Neural cell (in vitro differentiated cells): ENCODE measurements around the gene COL25A1. TPM values are rescaled to one million over a fixed set of nuclear protein-coding genes. Genes with fewer than 3 reads are reported as not detected.

Source experiments
- H2AFZ ChIP-seq: fragments of 200-600, 300-800 bp; sonication (generic), shearing (Covaris generic); 2 replicates; pipeline ENCODE4 v1.6.0; 2014; ENCODE audit warnings: low read depth, mild to moderate bottlenecking, antibody characterized with exemption, low read length, moderate library complexity
- H3F3A ChIP-seq: fragments of 200-600 bp; shearing (Covaris generic); 2 replicates; pipeline ENCODE4 v1.6.1; 2016; ENCODE audit warnings: mild to moderate bottlenecking, moderate library complexity, mixed read lengths, antibody characterized with exemption, low read length; ENCODE audit not compliant: insufficient read depth, poor library complexity, severe bottlenecking
- H3K27ac ChIP-seq: fragments of 200-600, 300-800 bp; sonication (generic), shearing (Covaris generic); 2 replicates; pipeline ENCODE4 v1.5.1; 2014; ENCODE audit warnings: mild to moderate bottlenecking, low read length, moderate library complexity
- H3K27me3 ChIP-seq: fragments of 300-800, 200-600 bp; sonication (generic), shearing (Covaris generic); 2 replicates; pipeline ENCODE4 v1.6.0; 2014; ENCODE audit warnings: mild to moderate bottlenecking, low read depth, low read length, moderate library complexity; ENCODE audit not compliant: insufficient read depth
- H3K36me3 ChIP-seq: fragments of 300-800, 200-600 bp; sonication (generic), shearing (Covaris generic); 2 replicates; pipeline ENCODE4 v1.5.1; 2014; ENCODE audit warnings: mild to moderate bottlenecking, antibody characterized with exemption, low read length, moderate library complexity; ENCODE audit not compliant: insufficient read depth
- H3K4me2 ChIP-seq: fragments of 300-800, 200-600 bp; sonication (generic), shearing (Covaris generic); 2 replicates; pipeline ENCODE4 v1.6.0; 2014; ENCODE audit warnings: mild to moderate bottlenecking, low read length
- H3K4me3 ChIP-seq: fragments of 300-800, 200-600 bp; sonication (generic), shearing (Covaris generic); 2 replicates; pipeline ENCODE4 v1.5.1; 2014; ENCODE audit warnings: mild to moderate bottlenecking, low read length, moderate library complexity
- H3K79me2 ChIP-seq: fragments of 200-600 bp; shearing (Covaris generic); replicated peaks from 2 replicates; pipeline ENCODE4 v1.6.0; 2014; ENCODE audit warnings: mild to moderate bottlenecking, low read length, moderate library complexity; ENCODE audit not compliant: insufficient read depth
- H3K9ac ChIP-seq: fragments of 300-800, 200-600 bp; sonication (generic), shearing (Covaris generic); 2 replicates; pipeline ENCODE4 v1.6.1; 2016; ENCODE audit warnings: mild to moderate bottlenecking, low read length, mixed read lengths
- H3K9me2 ChIP-seq: fragments of 200-600 bp; shearing (Covaris generic); 2 replicates; pipeline ENCODE4 v1.6.1; 2016; ENCODE audit warnings: mild to moderate bottlenecking, low read length, mixed read lengths; ENCODE audit not compliant: insufficient read depth
- H3K9me3 ChIP-seq: fragments of 200-600, 300-800 bp; sonication (generic), shearing (Covaris generic); 2 replicates; pipeline ENCODE4 v1.6.1; 2016; ENCODE audit warnings: mild to moderate bottlenecking, mixed run types, low read length, moderate library complexity, mixed read lengths
- H4K20me1 ChIP-seq: fragments of 200-600 bp; shearing (Covaris generic); 2 replicates; pipeline ENCODE4 v1.6.1; 2016; ENCODE audit warnings: mild to moderate bottlenecking, mixed run types; ENCODE audit not compliant: insufficient read depth
- CTCF ChIP-seq: fragments of 450-650 bp; IDR thresholded peaks from 2 replicates; pipeline ENCODE4 v1.5.1; 2014; ENCODE audit warnings: antibody characterized with exemption, mild to moderate bottlenecking, moderate library complexity; ENCODE audit not compliant: poor library complexity, severe bottlenecking
- EP300 ChIP-seq: fragments of 450-650 bp; conservative IDR thresholded peaks from 2 replicates; pipeline ENCODE4 v1.6.1; 2014; ENCODE audit warnings: antibody characterized with exemption, mild to moderate bottlenecking, moderate library complexity; ENCODE audit not compliant: poor library complexity, severe bottlenecking
- EZH2 ChIP-seq: fragments of 200-600, 300-800 bp; shearing (Covaris generic), sonication (generic); IDR thresholded peaks from 2 replicates; pipeline ENCODE4 v1.6.1; 2014; ENCODE audit warnings: antibody characterized with exemption, low read length, borderline replicate concordance, mild to moderate bottlenecking; ENCODE audit not compliant: insufficient read depth, poor library complexity, severe bottlenecking
- MXI1 ChIP-seq: fragments of 450-650 bp; conservative IDR thresholded peaks from 2 replicates; pipeline ENCODE4 v1.6.1; 2014; ENCODE audit warnings: antibody characterized with exemption, mild to moderate bottlenecking; ENCODE audit not compliant: poor library complexity, severe bottlenecking
- POLR2AphosphoS5 ChIP-seq: IDR thresholded peaks from 2 replicates; pipeline ENCODE4 v1.6.1; 2012
- RAD21 ChIP-seq: fragments of 450-650 bp; conservative IDR thresholded peaks from 2 replicates; pipeline ENCODE4 v1.6.1; 2014; ENCODE audit warnings: antibody characterized with exemption, mild to moderate bottlenecking, moderate library complexity
- REST ChIP-seq: IDR thresholded peaks from 2 replicates; pipeline ENCODE4 v1.6.1; 2012; ENCODE audit warnings: borderline replicate concordance
- SMC3 ChIP-seq: fragments of 450-650 bp; conservative IDR thresholded peaks from 2 replicates; pipeline ENCODE4 v1.6.1; 2014; ENCODE audit warnings: antibody characterized with exemption, mild to moderate bottlenecking, moderate library complexity; ENCODE audit not compliant: poor library complexity
- TAF1 ChIP-seq: IDR thresholded peaks from 2 replicates; pipeline ENCODE4 v1.6.1; 2012; ENCODE audit warnings: low read depth
- polyA plus RNA-seq: library from polyadenylated mRNA; depleted of rRNA; stranded (reverse); fragments of >200 nt; gene quantifications from 2 replicates; pipeline ENCODE4 v1.2.3, GENCODE V29; 2014

The COL25A1 gene
- polyA plus RNA-seq, 1 donor from 2014 or later = 32.3 TPM

GRCh38 chr4:108982402-108983185, 319.9 kb downstream of the COL25A1 start:
- no peak overlapping the region for H3K27ac ChIP-seq
- no peaks in the 10 kb centered on the region for H3K36me3 ChIP-seq

More at GRCh38 chr4:108982402-108983185, 319.9 kb downstream of the COL25A1 start:
- Histone ChIP-seq H3K9me3 (no peaks in the 10 kb centered on the region), H3K4me3 (no peak overlapping the region), H3K9ac (no peak overlapping the region), H3K27me3 (no peaks in the 10 kb centered on the region), H3F3A (no peaks in the 10 kb centered on the region), H3K4me2 (no peak overlapping the region), H3K79me2 (no peaks in the 10 kb centered on the region), H2AFZ (no peak overlapping the region), H4K20me1 (no peaks in the 10 kb centered on the region), H3K9me2 (no peaks in the 10 kb centered on the region)
- TF ChIP-seq REST (no peak), POLR2AphosphoS5 (no peak), EP300 (no peak), MXI1 (no peak), SMC3 (no peak), CTCF (no peak), TAF1 (no peak), EZH2 (no peak), RAD21 (no peak)
